GM12872 (cell line): Measurements from ENCODE around the gene WRNIP1.

Experiments used
- CTCF ChIP-seq: IDR thresholded peaks from 3 replicates; pipeline ENCODE4 v1.5.1; 2011; ENCODE audit warnings: low read depth, mild to moderate bottlenecking, low read length, moderate library complexity; ENCODE audit not compliant: insufficient read depth

WRNIP1 gene

DNA sequence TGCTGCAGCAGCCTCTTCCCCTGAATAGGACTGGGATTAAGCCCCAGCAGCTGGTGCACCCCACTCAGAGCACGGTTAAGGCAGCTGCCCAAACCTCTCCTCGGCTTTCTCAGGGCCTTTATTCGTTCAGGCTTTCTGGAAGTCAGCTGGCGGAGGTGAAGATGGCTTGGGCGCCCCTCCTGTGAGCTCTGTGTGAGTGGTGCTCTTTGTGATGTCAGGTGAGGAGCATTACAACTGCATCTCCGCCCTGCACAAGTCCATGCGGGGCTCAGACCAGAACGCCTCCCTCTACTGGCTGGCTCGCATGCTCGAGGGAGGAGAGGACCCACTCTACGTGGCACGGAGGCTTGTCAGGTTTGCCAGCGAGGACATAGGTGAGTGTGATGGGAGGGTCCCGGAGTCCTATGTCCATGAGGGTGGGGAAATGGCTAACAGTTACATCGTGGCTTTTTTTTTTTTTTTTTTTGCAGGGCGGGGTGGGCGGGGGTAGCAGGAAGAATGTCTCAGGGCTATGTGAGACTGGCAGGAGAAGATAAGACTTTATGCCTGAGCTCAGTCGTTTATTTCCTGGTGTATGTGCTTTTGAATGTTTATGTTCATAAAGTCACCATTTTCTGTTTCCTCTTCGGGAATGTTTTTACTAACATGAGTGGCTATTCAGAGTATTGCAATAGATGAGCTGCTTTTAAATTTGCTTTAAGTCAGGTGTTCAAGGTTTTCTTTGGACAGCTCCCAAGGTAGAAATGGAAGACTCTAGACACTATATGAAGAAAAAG, 18.2 kb downstream of the WRNIP1 start:
- TF ChIP-seq CTCF = no peak

GRCh38 chr6:2784061-2784460, 18.9 kb downstream of the WRNIP1 start:
- TF ChIP-seq CTCF = no peak

- TF ChIP-seq CTCF = no peak
These were observed 19.7 kb downstream of the WRNIP1 start for GRCh38 chr6:2784930-2785329.

DNA sequence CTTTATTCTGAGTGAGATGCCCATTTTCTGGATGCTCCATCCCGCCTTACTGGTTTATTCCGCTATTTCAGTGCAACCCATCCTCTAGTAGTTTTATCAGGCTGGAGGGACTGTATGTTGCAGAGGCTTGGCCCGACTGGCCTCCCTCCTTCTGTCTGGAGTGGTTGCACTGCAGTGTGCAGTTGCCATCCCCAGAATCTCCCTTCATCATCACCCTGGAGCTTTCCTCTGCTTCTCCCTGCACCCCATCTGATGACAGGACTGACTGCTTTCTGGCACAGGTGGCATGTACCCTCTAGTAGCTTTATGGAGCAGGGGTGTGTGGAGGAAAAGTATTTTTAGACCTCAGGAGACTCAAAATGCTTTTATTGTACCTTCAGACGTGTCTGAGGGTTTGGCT, 21.1 kb downstream of the WRNIP1 start:
- no peak for TF ChIP-seq CTCF

DNA sequence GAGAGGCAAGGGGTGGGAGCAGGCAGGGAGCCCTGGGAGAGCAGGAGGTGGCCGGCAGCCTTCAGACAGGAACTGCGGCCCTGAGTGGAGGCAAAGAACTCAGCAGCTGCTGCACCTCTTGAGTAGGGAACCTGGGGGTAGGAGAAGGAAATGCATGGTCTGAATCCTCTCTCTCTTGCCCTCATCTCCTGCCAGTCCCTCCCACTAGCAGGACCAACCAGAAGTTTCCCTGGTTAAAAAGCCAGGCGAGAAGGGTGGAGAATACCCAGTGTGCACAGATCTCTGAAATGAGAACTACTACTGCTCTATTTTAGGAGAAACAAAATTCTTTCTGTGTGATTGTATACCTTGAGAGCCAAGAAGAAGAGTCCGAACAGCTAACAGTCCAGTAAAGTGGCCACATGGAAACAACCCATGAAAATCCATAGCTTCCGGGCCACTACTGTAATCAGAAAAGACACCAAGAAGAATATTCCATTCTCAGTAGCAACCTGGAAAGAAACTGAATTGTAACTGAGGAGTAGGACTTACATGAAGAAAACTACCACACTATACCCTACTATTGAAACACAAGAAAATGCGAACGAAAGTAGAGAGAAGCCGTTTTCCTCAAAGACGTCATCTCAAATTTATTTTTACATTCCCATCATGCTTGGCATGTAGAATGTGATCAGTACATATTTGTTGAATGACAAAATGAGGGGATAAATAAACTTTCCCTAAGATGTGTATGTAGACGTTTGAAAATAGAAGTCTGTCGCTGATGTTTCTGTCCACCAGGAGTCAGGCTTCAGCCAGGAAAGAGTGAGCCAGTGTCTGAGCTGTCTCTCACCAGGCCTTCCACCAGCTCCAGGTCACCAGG, 25.6 kb downstream of the WRNIP1 start:
- TF ChIP-seq CTCF = peak; percentile 83

DNA sequence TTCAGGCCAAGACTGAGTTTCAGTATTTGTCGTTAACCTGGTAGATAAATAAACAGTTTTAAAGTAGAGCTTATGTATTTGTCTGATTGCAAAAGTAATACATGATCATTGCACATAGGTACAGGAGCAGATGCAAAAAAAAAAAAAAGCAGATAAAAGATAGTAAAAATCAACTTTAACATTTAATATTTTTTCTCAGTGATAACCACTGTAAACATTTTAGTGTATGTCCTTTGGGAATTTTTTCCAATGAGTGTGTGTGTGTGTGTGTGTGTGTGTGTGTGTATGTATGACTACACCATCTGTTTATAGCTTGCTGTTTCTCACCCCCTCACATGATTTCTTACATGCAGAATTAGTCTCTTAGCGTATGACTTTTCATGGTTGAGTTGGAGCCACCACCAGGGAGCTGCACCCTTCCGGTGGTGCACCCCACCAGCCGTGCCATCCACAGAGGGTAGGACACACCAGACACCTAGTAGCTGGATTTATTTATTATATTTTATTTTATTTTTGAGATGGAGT, 26.3 kb downstream of the WRNIP1 start:
- TF ChIP-seq CTCF = no peak

GRCh38 chr6:2792330-2793110, 27.3 kb downstream of the WRNIP1 start:
- no peak for TF ChIP-seq CTCF
